Measurements from ENCODE around the gene SLIRP. TPM values are rescaled to one million over a fixed set of nuclear protein-coding genes. Genes with fewer than 3 reads are reported as not detected.
"Not testable (repeated sequence)": the region's sequence is repeated elsewhere in the genome, so short reads cannot be mapped to it uniquely, and the experiment has no call there.

SLIRP gene
- total RNA-seq, 1 donor from 2014 or later = 129 TPM

GRCh38 chr14:77730976-77731497 lies 23.1 kb downstream of the SLIRP start:
- intact Hi-C loops (cut with DNase I) = no loop called here

GRCh38 chr14:77738559-77739250 lies 30.8 kb downstream of the SLIRP start:
- intact Hi-C loops (cut with DNase I) = no loop called here
- no peak for DNase-seq (ENCODE audit: low spot score)

More at GRCh38 chr14:77730976-77731497, 23.1 kb downstream of the SLIRP start:
- no peak for DNase-seq (ENCODE audit: low spot score)

- intact Hi-C loops (cut with DNase I) = no loop called here
- DNase-seq (ENCODE audit: low spot score) = no peak
Observed at GRCh38 chr14:77741438-77741837, 33.5 kb downstream of the SLIRP start.

GRCh38 chr14:77746064-77746702 lies 38.3 kb downstream of the SLIRP start:
- intact Hi-C loops (cut with DNase I) = no loop called here
- DNase-seq (ENCODE audit: low spot score) = no peak

GRCh38 chr14:77747425-77747824 lies 39.5 kb downstream of the SLIRP start:
- intact Hi-C loops (cut with DNase I); DNase-seq (ENCODE audit: low spot score): not testable (repeated sequence)

- no peak for DNase-seq (ENCODE audit: low spot score)
- intact Hi-C loops (cut with DNase I) = no loop called here
Observed at GRCh38 chr14:77752266-77752665, 44.4 kb downstream of the SLIRP start.

- DNase-seq (ENCODE audit: low spot score) = no peak
- intact Hi-C loops (cut with DNase I) = no loop called here
Observed at GRCh38 chr14:77752799-77753516, 45.1 kb downstream of the SLIRP start.

- intact Hi-C loops (cut with DNase I) = loop anchor here (1.0 kb wide), 1 partner anchor 40 kb away; the partner anchor contains the start of gene ADCK1
- DNase-seq (ENCODE audit: low spot score) = peak; percentile 97
Observed at GRCh38 chr14:77760381-77761204, 52.7 kb downstream of the SLIRP start, which contains the start of gene SNW1. Gene SNW1, minus strand, starts transcription at chr14:77761156. Its CDS starts 29 bp downstream, at chr14:77761127.

GRCh38 chr14:77761205-77761931 lies 53.5 kb downstream of the SLIRP start:
- DNase-seq (ENCODE audit: low spot score) = no peak
- intact Hi-C loops (cut with DNase I) = loop anchor here (1.0 kb wide), 1 partner anchor 39 kb away; the partner anchor contains the start of gene ADCK1

- intact Hi-C loops (cut with DNase I) = no loop called here
- no peak for DNase-seq (ENCODE audit: low spot score)
Observed at GRCh38 chr14:77763316-77763715, 55.4 kb downstream of the SLIRP start.

GRCh38 chr14:77763978-77764377 lies 56.1 kb downstream of the SLIRP start:
- intact Hi-C loops (cut with DNase I) = no loop called here

More at GRCh38 chr14:77763978-77764377, 56.1 kb downstream of the SLIRP start:
- no peak for DNase-seq (ENCODE audit: low spot score)

Other genes with a start within 250 kb of the SLIRP start
- gene ISM2, start 209.3 kb upstream of the SLIRP start, total RNA-seq = not detected
- gene SPTLC2, start 91.5 kb upstream of the SLIRP start, total RNA-seq = 13.5 TPM
- 8.3 TPM for gene ALKBH1, start 80 bp upstream of the SLIRP start, total RNA-seq
- 55.6 TPM for gene SNW1, start 53.1 kb downstream of the SLIRP start, total RNA-seq
- 7.2 TPM for gene ADCK1, start 92.0 kb downstream of the SLIRP start, total RNA-seq